Stimulated activated CD4-positive, alpha-beta T cell treated with anti-CD3 and anti-CD28 coated beads, Interleukin-12 subunit alpha, Interleukin-12 subunit beta, amount 100 ng/mL, for 48 hours (primary cell): ENCODE measurements around the gene ANKRD61.
"Not testable (repeated sequence)": the region's sequence is repeated elsewhere in the genome, so short reads cannot be mapped to it uniquely, and the experiment has no call there.

Source experiments
- DNase-seq, 3 donors: peaks; one replicate each; pipeline ENCODE4 v3.0.0-alpha.2; 2020; ENCODE audit warnings: low read depth in 2 of 3, low spot score in 1 of 3

ANKRD61 gene

DNA sequence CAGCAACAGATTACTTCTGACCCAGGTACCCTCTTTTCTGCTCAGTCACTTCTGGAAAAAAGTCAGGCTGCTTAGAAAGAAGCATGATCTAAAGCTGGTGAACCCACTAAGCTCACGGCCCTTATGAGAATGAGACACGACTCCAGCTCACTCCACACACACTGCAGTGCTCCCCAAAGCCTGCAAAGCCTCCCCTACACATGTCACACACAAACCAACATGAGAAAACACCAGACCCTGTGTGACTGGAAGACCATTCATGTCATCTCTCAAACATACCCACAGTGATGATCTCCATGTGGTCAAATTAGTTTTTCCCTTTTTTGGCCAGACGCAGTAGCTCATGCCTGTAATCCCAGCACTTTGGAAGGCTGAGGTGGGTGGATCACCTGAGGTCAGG, 391 bp downstream of the ANKRD61 start:
- no peak for DNase-seq

DNA sequence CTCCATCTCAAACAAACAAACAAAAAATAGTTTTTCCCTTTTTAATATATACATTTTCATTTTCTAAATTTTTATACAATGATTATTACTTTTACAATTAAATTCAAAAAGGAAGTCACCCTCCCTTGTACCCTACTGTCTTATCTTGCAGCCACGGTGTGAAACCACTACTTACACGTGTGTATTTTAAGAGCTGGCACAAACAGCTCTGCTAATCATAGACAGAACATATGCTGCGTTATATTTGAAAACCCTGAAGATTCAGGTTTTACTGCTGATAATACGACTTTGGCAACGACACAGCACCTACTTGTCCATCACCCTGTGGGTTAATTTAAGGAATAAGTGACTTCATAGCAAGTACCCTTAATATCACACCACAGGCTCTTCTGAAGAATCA, 991 bp downstream of the ANKRD61 start:
- DNase-seq, result no peak

DNA sequence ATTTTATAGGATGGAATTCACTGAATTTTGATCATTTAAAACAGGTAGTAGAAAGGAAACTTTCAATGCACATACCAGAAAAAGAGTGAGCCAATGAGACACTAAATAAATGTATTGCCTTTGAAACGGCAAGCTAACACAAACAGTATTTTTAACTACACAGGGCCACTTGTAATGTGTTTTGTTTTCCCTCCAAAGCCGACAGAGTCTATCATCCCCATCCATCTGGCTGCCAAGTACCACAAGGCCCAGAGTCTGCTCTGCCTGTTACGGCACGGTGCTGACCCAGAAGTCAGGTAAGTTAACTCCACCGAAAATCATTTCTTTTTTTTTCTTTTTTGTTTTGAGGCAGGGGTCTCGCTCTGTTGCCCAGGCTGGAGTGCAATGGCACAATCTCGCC, 1.5 kb downstream of the ANKRD61 start:
- DNase-seq, result no peak

DNA sequence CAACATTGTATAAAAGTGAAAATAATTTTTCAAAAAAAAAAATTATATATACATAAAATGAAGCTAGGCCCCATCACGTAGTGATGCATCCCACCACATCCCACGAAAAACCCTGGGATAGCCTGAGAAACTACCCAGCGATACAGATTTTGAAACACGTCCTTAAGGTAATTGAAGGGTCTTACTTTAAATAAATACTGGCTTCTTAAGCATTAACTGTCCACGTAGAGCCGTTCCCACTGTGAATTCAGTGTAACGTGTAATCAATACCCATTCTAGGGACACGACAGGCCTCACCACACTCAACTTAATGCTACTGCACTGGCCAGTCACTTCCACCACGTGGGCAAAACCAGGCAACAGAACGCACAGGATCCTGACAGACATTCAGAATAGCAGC, 4.0 kb downstream of the ANKRD61 start:
- no peak for DNase-seq

DNA sequence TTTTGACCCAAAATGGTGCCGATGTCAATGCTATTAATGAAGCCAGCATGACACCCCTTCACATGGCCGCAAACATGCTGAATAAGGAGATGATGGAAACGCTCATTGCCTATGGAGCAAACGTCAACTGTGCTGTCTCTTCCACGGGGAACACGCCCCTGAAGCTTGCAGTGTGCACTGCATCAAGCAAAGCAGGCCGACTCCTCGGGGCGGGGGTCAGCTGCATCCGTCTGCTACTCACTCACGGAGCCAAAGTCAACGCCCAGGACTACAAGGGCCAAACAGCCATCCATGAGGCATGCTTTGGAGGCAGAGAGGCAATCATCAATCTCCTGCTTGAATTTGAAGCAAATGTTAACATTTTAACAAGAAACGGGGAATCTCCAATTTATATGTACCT, 4.5 kb downstream of the ANKRD61 start:
- no peak for DNase-seq

DNA sequence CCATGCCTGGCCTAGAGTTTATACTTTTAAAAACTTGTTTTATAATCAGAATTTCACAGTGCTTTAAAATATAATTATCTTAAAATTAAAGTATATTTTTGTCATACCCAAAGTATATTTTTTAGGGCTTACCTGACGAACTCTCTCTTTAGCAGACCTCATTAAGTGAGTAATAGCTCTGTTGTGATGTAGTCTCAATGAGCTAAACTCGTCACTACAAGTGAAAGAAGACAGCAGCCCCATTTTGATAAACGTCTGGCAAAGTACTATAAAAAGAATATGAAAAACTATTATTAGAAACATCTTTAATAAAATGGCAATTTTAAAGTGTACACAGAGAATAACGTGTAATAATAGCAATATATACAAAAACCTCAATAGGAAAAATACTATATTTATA, 18.6 kb downstream of the ANKRD61 start:
- no peak for DNase-seq

DNA sequence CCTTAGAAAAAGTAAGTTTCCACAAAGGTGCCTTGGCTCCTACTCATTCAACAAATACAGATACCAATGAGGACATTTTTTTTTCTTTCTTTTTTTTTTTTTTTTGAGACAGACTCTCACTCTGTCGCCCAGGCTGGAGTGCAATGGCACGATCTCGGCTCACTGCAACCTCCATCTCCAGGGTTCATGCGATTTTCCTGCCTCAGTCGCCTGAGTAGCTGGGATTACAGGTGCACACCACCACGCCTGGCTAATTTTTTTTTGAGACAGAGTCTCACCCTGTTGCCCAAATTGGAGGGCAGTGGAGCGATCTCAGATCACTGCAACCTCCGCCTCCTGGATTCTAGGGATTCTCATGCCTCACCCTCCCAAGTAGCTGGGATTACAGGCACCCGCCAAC, 20.0 kb downstream of the ANKRD61 start:
- not testable (repeated sequence) for DNase-seq

DNA sequence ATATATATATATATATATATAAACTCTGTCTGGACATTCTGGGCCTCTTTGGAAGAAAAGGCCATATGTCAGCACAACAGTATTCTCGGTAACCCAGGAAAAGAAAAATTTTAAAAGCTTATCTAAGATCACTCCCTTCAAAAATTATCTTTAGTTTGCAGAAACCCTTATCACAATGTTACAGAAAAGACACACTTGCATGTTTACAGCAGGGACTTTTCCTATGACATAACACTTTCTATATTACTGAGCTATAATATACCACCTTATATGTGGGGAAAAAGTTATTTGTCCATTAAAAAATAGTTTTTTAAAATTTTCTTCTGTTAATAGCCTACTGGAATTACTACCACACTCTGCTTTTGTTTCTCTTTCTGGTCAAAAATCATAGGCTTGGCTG, 25.4 kb downstream of the ANKRD61 start:
- no peak for DNase-seq

DNA sequence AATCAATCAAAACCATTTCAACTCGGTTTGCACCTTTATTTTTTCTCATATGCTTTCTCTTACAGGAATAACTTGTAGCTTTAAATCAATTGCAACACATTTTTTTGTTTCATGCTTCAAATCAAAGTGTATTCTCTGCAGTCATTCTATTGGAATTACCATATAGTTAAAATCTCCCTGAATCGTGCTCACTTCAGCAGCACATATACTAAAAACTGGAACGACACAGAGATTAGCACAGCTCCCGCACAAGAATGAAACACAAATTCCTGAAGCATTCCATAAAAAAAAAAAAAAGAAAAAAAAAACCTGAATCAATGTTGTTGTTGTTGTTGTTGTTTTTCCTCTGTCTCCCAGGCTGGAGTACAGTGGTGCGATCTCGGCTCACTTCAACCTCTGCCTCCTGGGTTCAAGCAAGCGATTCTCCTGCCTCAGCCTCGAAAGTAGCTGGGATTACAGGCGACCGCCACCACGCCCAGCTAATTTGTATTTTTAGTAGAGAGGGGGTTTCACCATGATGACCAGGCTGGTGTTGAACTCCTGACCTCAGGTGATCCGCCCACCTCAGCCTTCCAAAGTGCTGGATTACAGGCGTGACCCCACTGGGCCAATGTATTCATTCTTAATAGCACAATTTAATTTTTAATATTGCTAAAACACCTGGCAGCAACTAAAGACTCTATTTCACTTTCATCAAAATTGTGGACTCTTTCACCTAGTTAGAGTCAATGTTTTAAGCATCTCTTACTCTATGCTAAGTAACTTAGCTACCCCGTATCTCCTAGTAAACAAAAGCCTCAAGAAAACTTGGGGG, 26.3 kb downstream of the ANKRD61 start:
- no peak for DNase-seq

DNA sequence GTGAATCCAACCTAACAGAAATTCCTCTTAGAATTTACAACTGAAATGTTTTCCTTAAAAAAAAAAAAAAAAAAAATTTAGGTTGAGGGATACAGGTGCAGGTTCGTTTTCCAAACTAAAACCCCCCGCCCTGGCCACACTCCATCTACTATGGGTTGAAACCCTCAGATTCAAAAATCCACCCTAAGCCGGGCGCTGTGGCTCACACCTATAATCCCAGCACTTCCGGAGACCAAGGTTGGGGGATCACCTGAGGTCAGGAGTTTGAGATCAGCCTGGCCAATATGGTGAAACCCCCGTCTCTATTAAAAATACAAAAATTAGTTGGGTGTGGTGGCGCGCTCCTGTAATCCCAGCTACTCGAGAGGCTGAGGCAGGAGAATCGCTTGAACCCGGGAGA, 28.8 kb downstream of the ANKRD61 start:
- DNase-seq, result not testable (repeated sequence)

DNA sequence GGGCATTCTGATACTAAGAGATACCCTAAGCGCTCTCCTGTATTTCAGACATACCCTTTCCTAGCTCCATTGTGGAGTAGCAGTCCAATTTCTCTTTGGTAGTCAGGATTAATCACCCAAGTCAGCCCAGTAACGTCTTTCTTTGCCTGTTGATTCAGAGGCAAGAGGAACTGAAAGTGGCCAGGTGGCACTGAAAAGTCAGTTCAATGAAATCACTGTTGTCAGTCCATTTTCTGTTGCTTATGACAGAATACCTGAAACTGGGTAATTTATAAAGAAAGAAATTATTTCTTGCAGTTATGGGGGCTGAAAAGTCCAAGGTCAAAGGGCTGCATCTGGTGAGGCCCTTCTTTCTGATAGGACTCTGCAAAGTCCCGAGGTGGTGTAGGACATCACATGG, 40.2 kb downstream of the ANKRD61 start:
- DNase-seq, result no peak

DNA sequence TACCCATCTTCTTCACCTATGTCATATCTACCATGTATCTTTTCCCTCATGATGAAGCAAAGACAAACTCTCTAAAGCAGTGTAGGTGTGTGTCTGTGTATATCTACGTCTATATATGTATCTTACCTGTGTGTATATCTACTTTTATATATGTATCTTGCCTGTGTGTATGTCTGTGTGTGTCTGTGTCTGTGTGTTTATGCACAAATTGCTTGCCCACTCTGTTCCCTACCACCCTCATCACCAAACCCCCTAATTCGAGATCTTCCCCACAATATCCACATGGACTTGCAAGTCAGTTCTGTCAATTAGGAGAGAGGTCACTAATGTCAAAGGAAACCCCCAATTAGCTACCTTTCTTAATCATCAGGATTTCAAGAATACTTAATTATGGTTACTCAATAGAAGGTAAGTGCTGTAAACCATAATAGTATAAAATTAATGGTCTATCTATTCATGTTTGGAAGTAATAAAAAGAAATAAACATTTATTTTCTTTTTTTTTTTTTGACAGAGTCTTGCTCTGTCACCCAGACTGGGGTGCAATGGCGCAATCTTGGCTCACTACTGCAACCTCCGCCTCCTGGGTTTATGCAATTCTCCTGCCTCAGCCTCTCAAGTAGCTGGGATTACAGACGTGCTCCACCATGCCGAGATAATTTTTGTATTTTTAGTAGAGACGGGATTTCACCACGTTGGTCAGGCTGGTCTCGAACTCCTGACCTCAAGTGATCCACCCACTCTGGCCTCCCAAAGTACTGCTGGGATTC, 43.6 kb downstream of the ANKRD61 start:
- DNase-seq, result no peak

DNA sequence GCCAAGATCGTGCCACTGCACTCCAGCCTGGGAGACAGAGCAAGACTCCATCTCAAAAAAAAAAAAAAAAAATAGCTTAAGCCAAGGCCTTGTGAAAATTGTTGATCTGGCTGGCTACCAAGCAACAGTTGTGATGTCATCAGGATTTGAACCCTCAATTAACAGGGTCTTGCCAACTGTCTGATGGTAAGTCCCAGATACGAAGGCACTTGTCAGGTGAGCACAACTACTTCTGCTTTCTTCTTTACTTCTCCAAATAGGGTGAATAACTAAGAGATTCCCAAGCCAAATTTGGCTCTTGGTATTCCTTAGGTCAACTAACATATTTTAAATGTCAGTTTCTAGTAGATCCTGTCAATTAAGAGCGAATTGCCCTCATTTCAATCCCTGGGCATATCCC, 47.4 kb downstream of the ANKRD61 start:
- no peak for DNase-seq

DNA sequence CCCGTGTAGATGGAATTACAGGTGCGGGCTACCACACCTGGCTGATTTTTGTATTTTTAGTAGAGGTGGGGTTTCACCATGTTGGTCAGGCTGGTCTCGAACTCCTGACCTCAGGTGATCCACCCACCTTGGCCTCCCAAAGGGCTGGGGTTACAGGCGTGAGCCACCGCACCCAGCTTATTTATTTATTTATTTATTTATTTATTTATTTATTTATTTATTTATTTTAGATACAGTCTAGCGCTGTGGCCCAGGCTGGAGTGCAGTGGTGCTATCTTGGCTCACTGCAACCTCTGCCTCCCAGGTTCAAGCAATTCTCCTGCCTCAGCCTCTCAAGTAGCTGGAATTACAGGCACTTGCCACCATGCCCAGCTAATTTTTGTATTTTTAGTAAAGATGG, 51.9 kb downstream of the ANKRD61 start:
- not testable (repeated sequence) for DNase-seq
